ENCODE results near the gene HUNK. TPM values are rescaled to one million over a fixed set of nuclear protein-coding genes. Genes with fewer than 3 reads are reported as not detected.

HUNK gene
- total and polyA plus RNA-seq, 2 experiments from 2014 or later, result 1.6 to 5.1 TPM

DNA sequence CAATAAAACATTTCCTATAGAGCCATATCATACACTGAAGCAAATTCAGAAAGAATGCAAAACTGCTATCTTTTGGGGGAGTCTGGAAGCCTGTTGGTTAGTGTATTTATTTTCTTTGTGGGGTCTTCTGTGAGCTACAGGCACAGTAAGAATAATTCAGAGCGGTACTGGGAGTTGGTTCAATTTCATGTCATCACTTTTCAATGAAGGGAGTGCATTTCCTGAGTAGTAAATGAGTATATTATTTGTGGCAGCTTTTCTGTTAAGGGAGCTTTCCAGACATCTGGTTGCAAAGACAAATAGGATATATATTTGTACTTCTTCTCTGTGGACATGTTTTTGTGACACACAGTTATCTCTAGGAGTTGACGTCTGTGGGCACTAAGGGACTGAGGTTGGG is 130.6 kb downstream of the HUNK start (continued):
- no peak for TF ChIP-seq ZNF462 (CRISPR knock-in tag; IDR thresholded peaks at IDR 0.05)

GRCh38 chr21:32004291-32004690 is 131.5 kb downstream of the HUNK start:
- no peak overlapping the region for H3K27ac Mint-ChIP-seq
- no peak for ATAC-seq
- Histone ChIP-seq H3K36me3 (ENCODE audit: insufficient read depth) (no peaks in the 10 kb centered on the region), H3K4me3 (no peak overlapping the region), H3F3A (replicated peaks; ENCODE audit: low read depth) (no peaks in the 10 kb centered on the region), H3K27ac (ENCODE audit: low read depth) (no peak overlapping the region), H3K27me3 (ENCODE audit: insufficient read depth) (no peaks in the 10 kb centered on the region), H3K79me2 (replicated peaks; ENCODE audit: insufficient read depth) (no peaks in the 10 kb centered on the region), H3K4me1 (ENCODE audit: insufficient read depth) (no peaks in the 10 kb centered on the region), H3K4me2 (no peak overlapping the region), H4K20me1 (replicated peaks; ENCODE audit: insufficient read depth) (no peaks in the 10 kb centered on the region), H3K9me2 (ENCODE audit: insufficient read depth) (no peaks in the 10 kb centered on the region), H2AFZ (no peak overlapping the region)
- H3K4me3 Mint-ChIP-seq, result no peak overlapping the region
- H3K27me3 Mint-ChIP-seq (ENCODE audit: insufficient read depth, low read depth, poor library complexity), result peaks cover 7% of the 10 kb centered on the region
- no peaks in the 10 kb centered on the region for H3K4me1 Mint-ChIP-seq
- H3K9me3 Mint-ChIP-seq, result no peaks in the 10 kb centered on the region
- no peaks in the 10 kb centered on the region for H3K36me3 Mint-ChIP-seq (ENCODE audit: low read depth)
- no peak for DNase-seq (ENCODE audit: low spot score)
- no peak for TF ChIP-seq ZNF462 (CRISPR knock-in tag; IDR thresholded peaks at IDR 0.05)
- TF ChIP-seq ZNF114 (CRISPR knock-in tag; IDR thresholded peaks at IDR 0.05), result no peak
- TF ChIP-seq STAT1 (IDR thresholded peaks at IDR 0.05; ENCODE audit: unreplicated experiment), result no peak
- TF ChIP-seq POLR2AphosphoS5 (IDR thresholded peaks at IDR 0.05; ENCODE audit: low read depth), result no peak
- TF ChIP-seq EZH2phosphoT487 (IDR thresholded peaks at IDR 0.05; ENCODE audit: unreplicated experiment), result no peak
- no peak for TF ChIP-seq REST (IDR thresholded peaks at IDR 0.05; ENCODE audit: unreplicated experiment)
- TF ChIP-seq ZNF331 (CRISPR knock-in tag; IDR thresholded peaks at IDR 0.05; ENCODE audit: low read depth), result no peak
